Skin epidermis (tissue), 12 donors: ENCODE results near the gene DNAH17.

ENCODE experiments used
- H3K27ac ChIP-seq, 21 experiments: fragments of 200-600 bp; sonication (generic) in 11 of 21; one replicate each; pipeline ENCODE4 v1.5.0; 2020; ENCODE audit warnings: mild to moderate bottlenecking in 3 of 21, inconsistent platforms in 2 of 21, moderate library complexity in 2 of 21
- H3K4me3 ChIP-seq, 7 experiments: fragments of 200-600 bp; sonication (generic) in 2 of 7; one replicate each; pipeline ENCODE4 v1.5.0; 2020; ENCODE audit warnings: inconsistent platforms in 2 of 7, mild to moderate bottlenecking in 2 of 7, moderate library complexity in 1 of 7

DNAH17 gene

DNA sequence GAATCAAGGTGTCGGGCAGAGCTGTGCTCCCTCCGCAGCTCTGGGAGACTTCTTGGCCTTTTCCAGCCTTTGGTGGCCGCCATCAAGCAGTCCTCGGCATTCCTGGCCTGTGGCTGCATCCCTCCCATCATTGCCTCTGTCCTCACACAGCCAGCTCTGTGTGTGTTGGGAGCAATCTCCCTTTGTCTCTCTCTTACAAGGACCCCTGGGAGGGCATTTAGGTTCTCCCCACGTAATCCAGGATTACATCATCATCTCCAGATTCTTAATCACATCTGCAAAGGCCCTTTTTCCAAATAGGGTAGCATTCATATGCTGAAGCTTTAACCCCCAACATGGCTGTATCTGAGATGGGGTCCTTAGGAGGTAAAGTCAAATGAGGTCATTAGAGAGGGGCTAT, 4.1 kb upstream of the DNAH17 start:
- no peak overlapping the region for H3K27ac ChIP-seq
- no peak overlapping the region for H3K4me3 ChIP-seq

DNA sequence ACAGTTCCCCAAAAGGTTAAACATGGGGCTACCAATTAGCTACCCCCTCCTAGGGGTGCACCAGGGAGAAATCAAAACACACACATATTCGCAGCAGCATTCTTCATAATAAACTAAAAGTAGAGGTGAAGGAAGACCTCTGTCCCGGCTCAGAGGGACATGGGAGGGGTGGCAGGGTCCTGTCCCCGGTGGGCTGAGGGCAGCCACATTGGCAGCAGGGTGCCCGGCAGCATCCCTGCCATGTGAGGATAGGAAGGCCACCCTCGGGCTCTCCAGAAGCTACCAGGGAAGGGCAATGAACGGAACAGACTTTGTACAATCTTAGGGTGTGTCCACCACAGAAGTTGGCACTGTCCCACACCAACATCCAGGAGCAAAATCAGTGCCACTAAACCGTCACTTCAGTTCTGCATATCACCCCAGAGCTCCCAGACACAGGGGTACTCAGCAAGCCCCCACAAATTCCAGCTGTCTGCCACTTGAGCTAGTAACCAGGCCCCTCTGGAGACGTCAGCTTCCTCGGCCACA, 3.1 kb upstream of the DNAH17 start:
- Histone ChIP-seq H3K4me3 (no peak overlapping the region), H3K27ac (no peak overlapping the region)

GRCh38 chr17:78576389-78577112, 645 bp downstream of the DNAH17 start:
- no peak overlapping the region for H3K4me3 ChIP-seq
- H3K27ac ChIP-seq: no peak overlapping the region

DNA sequence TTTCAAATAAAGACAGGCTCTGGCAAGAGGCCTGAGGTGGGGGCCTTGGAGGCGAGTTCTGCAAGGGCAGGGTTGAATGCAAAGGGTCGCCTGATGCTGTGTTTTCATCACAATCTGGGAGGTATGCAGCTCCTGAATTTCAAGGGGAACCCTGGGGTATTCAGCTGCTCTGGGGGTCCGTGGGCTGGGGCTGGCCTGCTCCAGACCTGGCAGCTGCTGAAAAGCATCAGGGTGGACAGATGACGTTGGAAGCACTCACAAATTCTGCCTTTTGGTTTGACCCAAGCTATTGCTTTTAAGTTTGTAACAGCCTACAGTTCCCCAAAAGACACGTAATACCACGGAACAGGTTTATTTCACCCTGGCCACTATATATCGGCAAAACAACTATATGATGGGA, 1.3 kb downstream of the DNAH17 start:
- H3K27ac ChIP-seq: no peak overlapping the region
- H3K4me3 ChIP-seq: no peak overlapping the region

- no peak overlapping the region for H3K4me3 ChIP-seq
- no peak overlapping the region for H3K27ac ChIP-seq
Measured at GRCh38 chr17:78575340-78575739, 1.9 kb downstream of the DNAH17 start.

DNA sequence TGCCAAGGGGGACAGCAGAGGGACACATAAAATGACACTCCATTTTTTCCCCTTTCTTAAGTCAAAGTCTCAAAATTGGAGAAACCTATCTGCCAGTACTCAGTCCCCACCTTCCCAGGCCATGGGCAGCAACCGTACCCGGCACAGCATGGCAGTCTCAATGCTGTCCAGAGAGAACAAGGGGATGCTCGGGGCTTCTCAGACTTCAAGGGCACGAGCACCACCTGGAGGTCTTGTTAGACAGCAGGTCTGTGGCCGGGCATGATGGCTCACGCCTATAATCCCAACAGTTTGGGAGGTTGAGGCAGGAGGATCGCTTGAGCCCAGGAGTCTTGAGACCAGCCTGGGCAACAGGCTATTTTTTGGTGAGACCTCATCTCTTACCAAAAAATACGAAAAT, 3.2 kb downstream of the DNAH17 start:
- H3K27ac ChIP-seq: no peak overlapping the region
- H3K4me3 ChIP-seq: no peak overlapping the region

GRCh38 chr17:78572239-78573205, 4.7 kb downstream of the DNAH17 start:
- Histone ChIP-seq H3K4me3 (no peak overlapping the region), H3K27ac (no peak overlapping the region)

DNA sequence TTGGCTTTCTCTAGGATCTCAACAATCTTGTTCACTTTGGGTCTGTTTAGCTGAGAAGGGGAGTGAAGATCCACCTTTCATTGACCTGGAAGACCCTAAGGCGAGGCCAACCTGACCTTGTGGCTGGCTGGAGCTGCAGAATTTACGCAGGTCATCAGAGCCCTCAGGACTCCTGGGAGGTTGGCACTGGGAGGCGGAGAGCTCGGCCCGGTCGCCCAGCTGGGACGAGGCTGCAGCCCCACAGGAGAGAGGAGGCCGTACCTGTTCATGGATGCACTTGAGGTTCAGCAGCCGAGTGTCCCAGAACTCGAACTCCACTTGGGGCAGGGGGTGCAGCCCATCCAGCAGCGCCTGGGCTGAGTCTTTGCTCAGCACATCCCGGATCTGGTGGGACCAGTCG, 5.9 kb downstream of the DNAH17 start:
- no peak overlapping the region for H3K4me3 ChIP-seq
- no peak overlapping the region for H3K27ac ChIP-seq

DNA sequence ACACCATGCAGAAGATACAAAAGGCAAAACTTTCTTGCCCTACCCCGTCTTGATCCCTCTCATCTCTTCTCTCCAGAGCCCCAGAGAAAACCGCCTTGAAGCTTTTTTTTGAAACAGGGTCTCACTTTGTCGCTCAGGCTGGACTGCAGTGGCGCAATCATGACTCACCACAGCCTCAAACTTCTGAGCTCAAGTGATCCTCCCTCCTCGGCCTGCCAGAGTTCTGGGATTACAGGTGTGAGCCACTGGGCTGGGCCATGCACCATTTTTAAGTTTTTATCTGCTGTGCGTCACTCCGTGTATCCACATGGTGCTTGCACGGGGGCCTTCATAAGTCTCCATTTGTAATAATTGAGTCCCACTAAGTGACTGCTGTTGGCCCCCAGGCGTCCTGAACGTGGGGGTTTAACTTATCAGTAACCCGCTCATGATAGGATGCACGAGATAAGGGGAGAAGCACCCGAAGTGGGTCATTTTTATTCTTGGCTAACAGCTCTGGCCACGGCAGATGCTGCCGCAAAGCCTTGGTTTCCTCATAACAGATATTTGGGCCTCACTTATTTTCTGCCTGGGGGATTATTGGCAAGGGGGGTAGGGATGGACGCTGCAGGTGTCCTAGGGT, 8.6 kb downstream of the DNAH17 start:
- Histone ChIP-seq H3K4me3 (no peak overlapping the region), H3K27ac (no peak overlapping the region)

GRCh38 chr17:78567991-78568390, 9.2 kb downstream of the DNAH17 start:
- no peak overlapping the region for H3K4me3 ChIP-seq
- H3K27ac ChIP-seq: no peak overlapping the region

GRCh38 chr17:78566947-78567346, 10.2 kb downstream of the DNAH17 start:
- no peak overlapping the region for H3K4me3 ChIP-seq
- H3K27ac ChIP-seq: no peak overlapping the region

- Histone ChIP-seq H3K27ac (peak overlapping the region in 1 of 21 experiments; percentile 43), H3K4me3 (no peak overlapping the region)
Measured at GRCh38 chr17:78563189-78564145, 13.7 kb downstream of the DNAH17 start.

DNA sequence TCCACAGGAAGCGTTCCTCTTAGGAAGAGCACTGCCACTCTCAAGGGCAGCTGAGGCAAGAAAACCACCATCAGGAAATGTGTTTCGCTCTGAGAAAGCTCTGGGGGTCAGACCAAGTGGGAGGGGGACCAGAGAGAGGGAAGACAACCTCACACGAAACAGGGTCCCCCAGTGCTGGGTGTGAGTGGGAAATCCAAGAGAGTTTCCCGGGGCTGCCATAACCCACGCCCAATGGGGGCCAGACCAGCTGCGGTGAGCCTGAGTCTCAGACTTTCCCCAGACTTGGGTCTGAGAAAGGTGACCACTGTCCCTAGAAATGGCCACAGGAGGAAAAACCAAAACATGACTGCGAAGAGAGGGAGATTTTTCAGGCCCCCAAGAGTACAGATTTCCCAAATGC, 14.5 kb downstream of the DNAH17 start:
- Histone ChIP-seq H3K4me3 (no peak overlapping the region), H3K27ac (peak overlapping the region in 2 of 21 experiments; percentile 43 to 45)

- H3K4me3 ChIP-seq: no peak overlapping the region
- H3K27ac ChIP-seq: no peak overlapping the region
Measured at GRCh38 chr17:78561166-78561565, 16.0 kb downstream of the DNAH17 start.

DNA sequence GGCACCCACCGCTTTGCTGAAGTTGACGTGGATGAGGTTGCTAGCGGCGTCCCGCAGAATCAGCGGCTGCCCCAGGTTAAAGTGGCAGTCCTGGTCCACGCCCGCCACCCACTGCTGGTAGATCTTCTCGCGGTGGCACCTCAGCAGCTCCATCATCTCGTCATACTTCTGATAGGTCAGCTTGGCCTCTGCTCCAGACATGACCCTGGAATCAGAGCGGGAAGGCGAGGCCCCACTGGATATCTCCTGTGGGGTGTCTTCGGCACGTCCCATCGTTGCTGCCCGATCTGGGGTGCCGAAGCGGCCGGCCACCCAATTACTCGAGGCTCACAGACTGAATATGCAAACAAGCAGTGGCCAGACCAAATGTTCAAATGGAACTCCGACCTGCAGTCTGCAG, 16.5 kb downstream of the DNAH17 start:
- Histone ChIP-seq H3K4me3 (no peak overlapping the region), H3K27ac (no peak overlapping the region)

GRCh38 chr17:78559749-78560368, 17.3 kb downstream of the DNAH17 start:
- Histone ChIP-seq H3K27ac (no peak overlapping the region), H3K4me3 (no peak overlapping the region)

DNA sequence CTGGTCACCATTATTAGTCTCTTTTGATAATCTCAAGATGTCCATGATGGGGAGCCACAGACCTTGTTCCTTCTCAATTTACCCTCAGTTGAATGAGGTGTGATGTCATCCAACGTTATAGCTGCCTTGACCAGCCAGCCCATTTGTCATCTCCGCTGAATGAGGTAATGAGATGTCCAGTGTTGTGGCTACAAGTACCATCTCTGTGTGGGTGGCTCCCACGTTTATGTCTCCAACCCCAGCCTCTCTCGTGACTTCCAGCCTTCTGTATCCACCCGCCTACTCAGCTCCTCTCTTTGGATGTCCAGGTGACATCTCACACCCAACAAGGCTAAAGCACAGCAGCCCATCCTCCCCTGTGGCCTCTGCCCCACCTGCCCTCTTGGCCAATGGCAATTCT, 18.2 kb downstream of the DNAH17 start:
- no peak overlapping the region for H3K27ac ChIP-seq
- no peak overlapping the region for H3K4me3 ChIP-seq

- Histone ChIP-seq H3K4me3 (no peak overlapping the region), H3K27ac (peak overlapping the region in 3 of 21 experiments; percentile 13 to 47 (median 44))
Measured at GRCh38 chr17:78558181-78558850, 18.9 kb downstream of the DNAH17 start.
